GM23338 (cell line): ENCODE results near the gene GPATCH8.
A peak's percentile ranks its signal among the peaks of the same experiment; 100 is the strongest.

Source experiments
- EZH2phosphoT487 ChIP-seq: fragments of 200-600 bp; sonication (generic); IDR thresholded peaks from one replicate; pipeline ENCODE4 v1.8.1; 2018; ENCODE audit warnings: antibody characterized with exemption; ENCODE audit not compliant: unreplicated experiment
- NANOG ChIP-seq: IDR thresholded peaks from 2 replicates; pipeline ENCODE4 v1.6.1; 2016; ENCODE audit warnings: antibody characterized with exemption, borderline replicate concordance
- POLR2AphosphoS5 ChIP-seq: IDR thresholded peaks from 2 replicates; pipeline ENCODE4 v1.6.1; 2016; ENCODE audit warnings: antibody characterized with exemption, low read depth
- TF ChIP-seq, protein P1 (sequence below), 2 experiments: fragments of 200-600 bp in 1 of 2; sonication (generic) in 1 of 2; conservative IDR thresholded peaks; 2 replicates each; pipeline versions ENCODE4 v1.5.1 to v1.6.1; 2016 to 2017; ENCODE audit warnings: antibody characterized with exemption in 2 of 2, low read depth in 2 of 2, mild to moderate bottlenecking in 2 of 2, moderate library complexity in 1 of 2
- TF ChIP-seq, protein P2 (sequence below): IDR thresholded peaks from one replicate; pipeline ENCODE4 v1.6.1; 2018; ENCODE audit warnings: antibody characterized with exemption; ENCODE audit not compliant: unreplicated experiment

DNA sequence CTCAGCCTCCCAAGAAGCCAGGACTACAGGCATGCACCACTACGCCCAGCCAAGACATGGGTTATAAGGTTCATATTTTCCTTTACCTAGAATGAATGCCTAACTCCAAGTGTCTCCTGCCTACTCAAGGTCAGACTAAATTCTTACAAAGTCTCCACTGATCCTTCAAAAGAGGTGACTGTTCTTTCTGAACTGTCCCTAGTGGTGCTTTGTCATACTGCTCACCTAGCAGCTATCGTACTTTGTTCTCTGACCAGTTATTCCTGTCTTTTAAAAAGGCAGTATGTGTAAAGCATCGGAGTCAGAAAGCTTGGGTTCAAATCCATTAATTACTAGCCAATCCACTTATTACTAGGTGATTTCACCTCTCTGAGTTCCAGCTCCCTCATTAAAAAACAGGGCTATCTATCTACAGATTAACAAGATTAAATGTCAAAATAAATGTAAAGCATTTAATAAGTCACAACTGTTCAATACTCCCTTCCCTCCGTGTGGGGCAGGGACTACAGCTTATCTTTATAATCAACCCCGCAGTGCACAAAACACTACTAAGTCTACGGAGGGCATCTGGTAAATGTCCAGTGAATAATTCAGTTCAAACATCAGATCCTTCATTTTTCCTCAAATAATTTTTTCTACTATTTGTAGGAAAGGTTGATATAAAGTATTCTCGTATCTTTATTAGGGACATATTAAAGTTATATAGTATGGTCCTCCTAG, 93.7 kb downstream of the GPATCH8 start:
- TF ChIP-seq EZH2phosphoT487: no peak
- TF ChIP-seq NANOG: no peak
- TF ChIP-seq, protein P1, sequence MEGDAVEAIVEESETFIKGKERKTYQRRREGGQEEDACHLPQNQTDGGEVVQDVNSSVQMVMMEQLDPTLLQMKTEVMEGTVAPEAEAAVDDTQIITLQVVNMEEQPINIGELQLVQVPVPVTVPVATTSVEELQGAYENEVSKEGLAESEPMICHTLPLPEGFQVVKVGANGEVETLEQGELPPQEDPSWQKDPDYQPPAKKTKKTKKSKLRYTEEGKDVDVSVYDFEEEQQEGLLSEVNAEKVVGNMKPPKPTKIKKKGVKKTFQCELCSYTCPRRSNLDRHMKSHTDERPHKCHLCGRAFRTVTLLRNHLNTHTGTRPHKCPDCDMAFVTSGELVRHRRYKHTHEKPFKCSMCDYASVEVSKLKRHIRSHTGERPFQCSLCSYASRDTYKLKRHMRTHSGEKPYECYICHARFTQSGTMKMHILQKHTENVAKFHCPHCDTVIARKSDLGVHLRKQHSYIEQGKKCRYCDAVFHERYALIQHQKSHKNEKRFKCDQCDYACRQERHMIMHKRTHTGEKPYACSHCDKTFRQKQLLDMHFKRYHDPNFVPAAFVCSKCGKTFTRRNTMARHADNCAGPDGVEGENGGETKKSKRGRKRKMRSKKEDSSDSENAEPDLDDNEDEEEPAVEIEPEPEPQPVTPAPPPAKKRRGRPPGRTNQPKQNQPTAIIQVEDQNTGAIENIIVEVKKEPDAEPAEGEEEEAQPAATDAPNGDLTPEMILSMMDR (conservative IDR thresholded peaks at IDR 0.05; ENCODE audit: low read depth in 2 of 2): peak in 1 of 2 experiments; percentile 44; a peak in 2 of 4 replicates
- no peak for TF ChIP-seq POLR2AphosphoS5
- TF ChIP-seq, protein P2, sequence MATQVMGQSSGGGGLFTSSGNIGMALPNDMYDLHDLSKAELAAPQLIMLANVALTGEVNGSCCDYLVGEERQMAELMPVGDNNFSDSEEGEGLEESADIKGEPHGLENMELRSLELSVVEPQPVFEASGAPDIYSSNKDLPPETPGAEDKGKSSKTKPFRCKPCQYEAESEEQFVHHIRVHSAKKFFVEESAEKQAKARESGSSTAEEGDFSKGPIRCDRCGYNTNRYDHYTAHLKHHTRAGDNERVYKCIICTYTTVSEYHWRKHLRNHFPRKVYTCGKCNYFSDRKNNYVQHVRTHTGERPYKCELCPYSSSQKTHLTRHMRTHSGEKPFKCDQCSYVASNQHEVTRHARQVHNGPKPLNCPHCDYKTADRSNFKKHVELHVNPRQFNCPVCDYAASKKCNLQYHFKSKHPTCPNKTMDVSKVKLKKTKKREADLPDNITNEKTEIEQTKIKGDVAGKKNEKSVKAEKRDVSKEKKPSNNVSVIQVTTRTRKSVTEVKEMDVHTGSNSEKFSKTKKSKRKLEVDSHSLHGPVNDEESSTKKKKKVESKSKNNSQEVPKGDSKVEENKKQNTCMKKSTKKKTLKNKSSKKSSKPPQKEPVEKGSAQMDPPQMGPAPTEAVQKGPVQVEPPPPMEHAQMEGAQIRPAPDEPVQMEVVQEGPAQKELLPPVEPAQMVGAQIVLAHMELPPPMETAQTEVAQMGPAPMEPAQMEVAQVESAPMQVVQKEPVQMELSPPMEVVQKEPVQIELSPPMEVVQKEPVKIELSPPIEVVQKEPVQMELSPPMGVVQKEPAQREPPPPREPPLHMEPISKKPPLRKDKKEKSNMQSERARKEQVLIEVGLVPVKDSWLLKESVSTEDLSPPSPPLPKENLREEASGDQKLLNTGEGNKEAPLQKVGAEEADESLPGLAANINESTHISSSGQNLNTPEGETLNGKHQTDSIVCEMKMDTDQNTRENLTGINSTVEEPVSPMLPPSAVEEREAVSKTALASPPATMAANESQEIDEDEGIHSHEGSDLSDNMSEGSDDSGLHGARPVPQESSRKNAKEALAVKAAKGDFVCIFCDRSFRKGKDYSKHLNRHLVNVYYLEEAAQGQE: no peak
